Ishikawa (cell line): ENCODE data around the gene SLC39A10.

Experiments
- CEBPB ChIP-seq: IDR thresholded peaks from 2 replicates; pipeline ENCODE4 v1.6.1; 2012
- CREB1 ChIP-seq: IDR thresholded peaks from 2 replicates; pipeline ENCODE4 v1.6.1; 2012; ENCODE audit warnings: low read depth
- EGR1 ChIP-seq: IDR thresholded peaks from 2 replicates; pipeline ENCODE4 v1.6.1; 2012
- EP300 ChIP-seq: IDR thresholded peaks from 2 replicates; pipeline ENCODE4 v1.6.1; 2012; ENCODE audit warnings: borderline replicate concordance
- FOXM1 ChIP-seq: IDR thresholded peaks from 2 replicates; pipeline ENCODE4 v1.6.1; 2012; ENCODE audit warnings: low read depth, borderline replicate concordance
- NFIC ChIP-seq: IDR thresholded peaks from 2 replicates; pipeline ENCODE4 v1.6.1; 2012
- RAD21 ChIP-seq: IDR thresholded peaks from 2 replicates; pipeline ENCODE4 v1.6.1; 2012; ENCODE audit warnings: low read depth
- TAF1 ChIP-seq: IDR thresholded peaks from 2 replicates; pipeline ENCODE4 v1.6.1; 2012; ENCODE audit warnings: low read depth, mild to moderate bottlenecking
- TCF12 ChIP-seq: IDR thresholded peaks from 2 replicates; pipeline ENCODE4 v1.6.1; 2012; ENCODE audit warnings: low read depth
- TEAD4 ChIP-seq: IDR thresholded peaks from 2 replicates; pipeline ENCODE4 v1.6.1; 2012
- YY1 ChIP-seq: IDR thresholded peaks from 2 replicates; pipeline ENCODE4 v1.6.1; 2012; ENCODE audit warnings: low read depth
- ZBTB7A ChIP-seq: IDR thresholded peaks from 2 replicates; pipeline ENCODE4 v1.6.1; 2012; ENCODE audit warnings: low read depth
- TF ChIP-seq, protein P1 (sequence below): IDR thresholded peaks from 2 replicates; pipeline ENCODE4 v1.6.1; 2012
- TF ChIP-seq, protein P2 (sequence below): IDR thresholded peaks from 2 replicates; pipeline ENCODE4 v1.6.1; 2012
- TF ChIP-seq, protein P3 (sequence below): IDR thresholded peaks from 2 replicates; pipeline ENCODE4 v1.6.1; 2012; ENCODE audit warnings: low read depth, mild to moderate bottlenecking

Gene SLC39A10

DNA sequence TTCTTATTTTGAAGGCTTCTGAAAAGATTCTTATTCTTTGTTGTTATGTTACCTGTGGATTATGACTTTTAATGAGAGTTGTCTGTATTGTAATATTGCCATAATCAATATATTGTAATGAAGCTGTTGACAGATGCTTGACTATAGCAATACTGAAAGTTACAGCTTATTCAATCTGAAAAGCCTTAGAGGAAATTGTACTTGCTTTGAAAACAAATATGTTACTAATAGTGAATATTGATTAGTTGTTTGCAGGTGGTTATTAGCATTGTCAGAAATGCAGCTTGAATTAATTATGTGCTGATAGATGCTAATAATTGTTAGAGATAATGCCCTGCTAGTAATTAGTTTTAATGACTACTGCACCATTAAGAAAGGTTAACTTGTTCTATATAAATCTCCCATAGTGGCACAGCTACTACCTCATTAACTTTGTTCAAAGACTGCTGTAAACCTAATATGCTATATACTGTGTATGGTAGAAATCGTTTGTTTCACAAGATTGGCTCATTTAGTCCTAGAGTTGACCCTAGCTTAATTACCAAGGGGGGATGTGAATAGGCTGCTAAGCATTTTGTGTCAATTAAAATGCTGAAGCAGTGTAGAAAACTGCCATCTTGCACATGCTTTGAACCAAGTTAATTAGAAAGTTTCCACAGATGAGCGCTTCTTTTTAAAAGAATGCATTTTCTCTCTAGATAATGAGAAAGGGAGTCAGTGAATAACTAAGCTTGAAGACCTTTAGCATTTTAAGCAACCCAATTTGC is 30.5 kb downstream of the SLC39A10 start:
- TF ChIP-seq, protein P1, sequence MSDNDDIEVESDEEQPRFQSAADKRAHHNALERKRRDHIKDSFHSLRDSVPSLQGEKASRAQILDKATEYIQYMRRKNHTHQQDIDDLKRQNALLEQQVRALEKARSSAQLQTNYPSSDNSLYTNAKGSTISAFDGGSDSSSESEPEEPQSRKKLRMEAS, result no peak
- TF ChIP-seq TCF12 (no peak), NFIC (no peak), EP300 (no peak), TEAD4 (no peak), RAD21 (no peak), YY1 (no peak), FOXM1 (no peak), ZBTB7A (no peak), CEBPB (no peak), EGR1 (no peak), TAF1 (no peak), CREB1 (no peak)
- TF ChIP-seq, protein P2, sequence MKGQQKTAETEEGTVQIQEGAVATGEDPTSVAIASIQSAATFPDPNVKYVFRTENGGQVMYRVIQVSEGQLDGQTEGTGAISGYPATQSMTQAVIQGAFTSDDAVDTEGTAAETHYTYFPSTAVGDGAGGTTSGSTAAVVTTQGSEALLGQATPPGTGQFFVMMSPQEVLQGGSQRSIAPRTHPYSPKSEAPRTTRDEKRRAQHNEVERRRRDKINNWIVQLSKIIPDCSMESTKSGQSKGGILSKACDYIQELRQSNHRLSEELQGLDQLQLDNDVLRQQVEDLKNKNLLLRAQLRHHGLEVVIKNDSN, result no peak
- TF ChIP-seq, protein P3, sequence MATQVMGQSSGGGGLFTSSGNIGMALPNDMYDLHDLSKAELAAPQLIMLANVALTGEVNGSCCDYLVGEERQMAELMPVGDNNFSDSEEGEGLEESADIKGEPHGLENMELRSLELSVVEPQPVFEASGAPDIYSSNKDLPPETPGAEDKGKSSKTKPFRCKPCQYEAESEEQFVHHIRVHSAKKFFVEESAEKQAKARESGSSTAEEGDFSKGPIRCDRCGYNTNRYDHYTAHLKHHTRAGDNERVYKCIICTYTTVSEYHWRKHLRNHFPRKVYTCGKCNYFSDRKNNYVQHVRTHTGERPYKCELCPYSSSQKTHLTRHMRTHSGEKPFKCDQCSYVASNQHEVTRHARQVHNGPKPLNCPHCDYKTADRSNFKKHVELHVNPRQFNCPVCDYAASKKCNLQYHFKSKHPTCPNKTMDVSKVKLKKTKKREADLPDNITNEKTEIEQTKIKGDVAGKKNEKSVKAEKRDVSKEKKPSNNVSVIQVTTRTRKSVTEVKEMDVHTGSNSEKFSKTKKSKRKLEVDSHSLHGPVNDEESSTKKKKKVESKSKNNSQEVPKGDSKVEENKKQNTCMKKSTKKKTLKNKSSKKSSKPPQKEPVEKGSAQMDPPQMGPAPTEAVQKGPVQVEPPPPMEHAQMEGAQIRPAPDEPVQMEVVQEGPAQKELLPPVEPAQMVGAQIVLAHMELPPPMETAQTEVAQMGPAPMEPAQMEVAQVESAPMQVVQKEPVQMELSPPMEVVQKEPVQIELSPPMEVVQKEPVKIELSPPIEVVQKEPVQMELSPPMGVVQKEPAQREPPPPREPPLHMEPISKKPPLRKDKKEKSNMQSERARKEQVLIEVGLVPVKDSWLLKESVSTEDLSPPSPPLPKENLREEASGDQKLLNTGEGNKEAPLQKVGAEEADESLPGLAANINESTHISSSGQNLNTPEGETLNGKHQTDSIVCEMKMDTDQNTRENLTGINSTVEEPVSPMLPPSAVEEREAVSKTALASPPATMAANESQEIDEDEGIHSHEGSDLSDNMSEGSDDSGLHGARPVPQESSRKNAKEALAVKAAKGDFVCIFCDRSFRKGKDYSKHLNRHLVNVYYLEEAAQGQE, result no peak

DNA sequence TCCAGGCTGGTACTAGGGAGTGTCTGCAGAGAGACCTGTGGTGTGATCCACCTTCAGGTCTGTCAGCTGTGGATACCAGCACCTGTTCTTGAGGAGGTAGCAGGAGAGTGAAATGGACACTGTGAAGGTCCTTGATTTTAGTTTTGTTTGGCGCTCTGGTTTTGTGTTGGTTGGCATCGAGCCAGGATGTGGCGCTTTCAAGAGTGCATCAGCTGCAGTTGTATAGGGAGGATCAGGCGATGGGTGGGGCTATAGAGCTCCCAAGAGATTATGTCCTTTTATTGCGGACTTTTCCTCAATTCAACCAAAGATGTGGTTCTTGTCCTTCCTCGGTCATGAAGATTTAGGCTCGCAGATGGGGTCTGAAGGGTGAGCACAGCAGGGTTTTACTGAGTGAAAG is 37.5 kb downstream of the SLC39A10 start:
- no peak for TF ChIP-seq CEBPB
- no peak for TF ChIP-seq FOXM1
- TF ChIP-seq RAD21, result no peak
- TF ChIP-seq, protein P1, result no peak

DNA sequence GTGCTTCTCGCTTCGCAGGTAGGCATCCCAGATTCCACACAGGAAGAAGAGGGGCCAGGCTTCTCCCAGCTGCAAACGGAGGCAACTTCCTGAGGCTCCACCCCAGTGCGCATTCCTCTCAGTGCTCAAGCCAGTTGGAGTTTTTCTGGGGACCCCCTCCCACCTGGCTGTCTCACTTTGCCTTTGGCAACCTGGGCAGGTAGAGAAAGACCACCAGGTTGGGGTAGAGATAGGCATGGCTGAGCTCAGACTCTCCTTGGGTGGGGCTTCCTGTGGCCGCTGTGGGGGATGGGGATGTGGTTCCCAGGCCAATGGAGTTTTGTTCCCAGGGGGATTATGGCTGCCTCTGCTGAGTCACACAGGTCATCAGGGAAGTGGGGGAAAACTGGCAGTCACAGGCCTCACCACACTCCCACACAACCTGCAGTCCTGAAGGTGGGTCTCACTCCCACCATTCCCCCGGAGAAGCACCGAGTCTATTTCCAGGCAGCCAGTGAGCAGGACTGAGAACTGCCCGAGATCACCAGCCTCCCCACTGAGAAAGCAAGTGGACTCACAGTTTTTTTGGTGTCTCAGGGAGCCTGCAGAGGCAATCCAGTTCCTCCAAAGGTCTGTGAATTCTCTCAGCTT is 38.1 kb downstream of the SLC39A10 start:
- TF ChIP-seq YY1, result no peak
- TF ChIP-seq, protein P3, result no peak
- no peak for TF ChIP-seq ZBTB7A
- no peak for TF ChIP-seq TAF1
- TF ChIP-seq EP300, result no peak
- TF ChIP-seq NFIC, result no peak
- TF ChIP-seq TCF12, result no peak
- TF ChIP-seq, protein P2, result no peak
- no peak for TF ChIP-seq EGR1
- no peak for TF ChIP-seq FOXM1
- TF ChIP-seq RAD21, result no peak
- TF ChIP-seq TEAD4, result no peak
- TF ChIP-seq, protein P1, result no peak
- TF ChIP-seq CEBPB, result no peak
- TF ChIP-seq CREB1, result no peak

DNA sequence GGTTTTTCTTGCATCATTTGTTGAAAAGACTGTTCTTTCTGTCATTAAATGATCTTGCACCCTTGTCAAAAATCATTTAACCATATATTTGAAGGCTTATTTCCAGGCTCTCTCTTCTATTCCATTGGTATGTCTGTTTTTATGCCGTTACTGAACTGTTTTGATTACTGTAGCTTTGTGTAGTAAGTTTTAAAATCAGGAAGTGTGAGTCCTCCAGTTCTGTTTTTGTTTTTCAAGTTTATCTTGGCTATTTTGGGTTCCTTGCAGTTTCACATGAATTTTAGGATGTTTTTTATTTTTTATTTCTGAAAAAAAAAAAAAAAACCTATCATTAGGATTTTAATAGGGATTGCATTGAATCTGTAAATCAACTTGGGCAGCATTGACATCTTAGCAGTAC is 39.0 kb downstream of the SLC39A10 start:
- no peak for TF ChIP-seq ZBTB7A

DNA sequence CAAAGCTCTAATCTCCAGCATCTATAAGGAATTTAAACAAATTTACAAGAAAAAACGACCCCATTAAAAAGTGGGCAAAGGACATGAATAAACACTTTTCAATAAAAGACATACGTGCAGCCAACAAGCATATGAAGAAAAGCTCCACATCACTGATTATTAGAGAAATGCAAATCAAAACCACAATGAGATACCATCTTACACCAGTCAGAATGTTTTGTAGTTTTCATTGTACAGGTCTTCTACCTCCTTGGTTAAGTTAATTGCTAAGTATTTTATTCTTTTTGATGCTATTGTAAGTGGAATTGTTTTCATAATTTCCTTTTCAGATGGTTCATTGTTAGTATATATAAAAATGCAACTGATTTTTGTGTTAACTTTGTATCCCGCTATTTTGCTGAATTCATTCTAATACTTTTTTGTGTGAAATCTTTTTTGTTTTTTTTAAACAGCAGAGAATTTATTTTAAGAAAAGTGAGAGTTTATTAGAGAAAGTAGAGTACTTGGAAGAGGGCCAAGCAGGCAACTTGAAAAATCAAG is 40.7 kb downstream of the SLC39A10 start:
- no peak for TF ChIP-seq TCF12
- TF ChIP-seq FOXM1, result no peak

DNA sequence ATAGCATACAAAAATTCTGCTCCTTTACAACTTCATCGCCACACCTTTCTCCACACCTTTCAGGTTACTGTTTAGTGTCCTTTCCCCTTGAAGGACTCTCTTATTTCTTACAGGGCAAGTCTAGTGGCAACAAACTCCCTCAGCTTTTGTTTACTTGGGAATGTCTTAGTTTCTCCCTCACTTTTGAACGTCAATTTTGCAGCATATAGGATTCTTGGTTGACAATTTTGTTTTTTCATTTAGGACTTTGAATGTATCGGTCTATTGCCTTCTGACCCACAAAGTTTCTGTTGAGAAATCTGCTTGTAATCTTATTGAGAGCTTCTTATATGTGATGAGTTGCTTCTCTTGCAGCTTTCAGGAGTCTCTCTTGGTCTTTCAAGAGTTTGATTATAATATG is 43.5 kb downstream of the SLC39A10 start:
- TF ChIP-seq RAD21 (no peak), ZBTB7A (no peak), CREB1 (no peak), EP300 (no peak), CEBPB (no peak), FOXM1 (no peak), TCF12 (no peak), NFIC (no peak), YY1 (no peak), TAF1 (no peak)
- TF ChIP-seq, protein P2, result no peak
- TF ChIP-seq, protein P1, result no peak
